COLO668 (cell line): Measurements from ENCODE around the gene MMP23B.

ENCODE experiments used
- DNase-seq: peaks from one replicate; lab custom pipeline; 2025; ENCODE audit not compliant: unreplicated experiment; lab: John Stamatoyannopoulos, UW

Gene MMP23B

DNA sequence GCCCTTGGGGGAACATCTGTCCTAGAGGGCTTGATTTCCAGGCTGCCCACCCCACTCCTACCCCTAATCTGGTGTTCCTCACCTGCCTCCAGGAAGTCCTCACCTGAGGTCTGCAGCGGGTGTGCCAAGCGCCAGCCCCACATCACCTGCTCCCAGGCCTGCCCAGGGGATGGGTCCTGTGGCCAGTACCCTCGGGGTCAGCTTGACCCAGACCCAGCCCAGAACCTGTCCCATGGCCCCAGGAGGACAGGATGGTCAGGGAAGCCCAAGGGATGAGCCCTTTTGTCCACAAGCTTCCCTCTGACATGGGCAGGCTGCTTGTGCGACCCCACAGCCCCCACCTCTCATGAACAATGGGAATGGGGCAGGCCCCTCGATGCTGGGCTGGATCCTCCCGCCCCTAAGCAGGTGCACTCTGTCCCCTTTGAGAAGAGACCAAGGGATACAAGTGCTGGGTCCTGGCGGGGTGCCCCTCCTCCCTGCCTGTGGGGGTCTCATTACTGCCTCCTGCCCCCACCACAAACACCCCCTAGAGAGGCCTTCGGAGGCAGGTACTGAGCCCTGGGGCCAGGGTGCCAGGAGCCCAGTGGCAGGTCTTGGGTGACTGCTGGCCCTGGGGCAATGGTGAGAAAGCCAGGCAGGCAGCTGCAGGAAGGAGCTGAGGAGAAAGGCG lies 13.4 kb upstream of the MMP23B start:
- DNase-seq = no peak

DNA sequence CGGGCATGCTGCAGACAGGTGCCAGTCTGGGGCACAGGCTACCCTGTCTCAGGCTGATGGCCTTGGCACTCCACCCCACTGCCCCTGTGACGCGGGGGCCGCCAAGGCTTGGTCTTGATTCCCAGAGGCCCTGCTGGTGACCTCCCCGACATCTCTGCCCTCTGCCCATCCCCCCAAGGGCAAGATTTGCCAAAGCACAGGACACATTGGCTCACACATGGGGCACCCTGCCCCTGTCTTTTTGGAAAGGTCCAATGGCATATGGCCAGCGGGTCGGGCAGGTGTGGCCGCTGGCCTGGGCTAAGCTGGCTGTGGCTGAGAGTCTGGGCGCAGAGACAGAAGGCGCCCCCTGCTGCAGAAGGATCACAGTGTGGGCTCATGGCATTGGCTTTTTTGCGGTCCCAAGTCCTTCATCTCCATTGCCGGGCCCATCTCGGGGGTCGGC lies 12.0 kb upstream of the MMP23B start:
- DNase-seq = no peak

GRCh38 chr1:1620433-1621139 lies 11.4 kb upstream of the MMP23B start:
- no peak for DNase-seq

- DNase-seq = no peak
Measured at GRCh38 chr1:1621173-1622009, 10.6 kb upstream of the MMP23B start.

DNA sequence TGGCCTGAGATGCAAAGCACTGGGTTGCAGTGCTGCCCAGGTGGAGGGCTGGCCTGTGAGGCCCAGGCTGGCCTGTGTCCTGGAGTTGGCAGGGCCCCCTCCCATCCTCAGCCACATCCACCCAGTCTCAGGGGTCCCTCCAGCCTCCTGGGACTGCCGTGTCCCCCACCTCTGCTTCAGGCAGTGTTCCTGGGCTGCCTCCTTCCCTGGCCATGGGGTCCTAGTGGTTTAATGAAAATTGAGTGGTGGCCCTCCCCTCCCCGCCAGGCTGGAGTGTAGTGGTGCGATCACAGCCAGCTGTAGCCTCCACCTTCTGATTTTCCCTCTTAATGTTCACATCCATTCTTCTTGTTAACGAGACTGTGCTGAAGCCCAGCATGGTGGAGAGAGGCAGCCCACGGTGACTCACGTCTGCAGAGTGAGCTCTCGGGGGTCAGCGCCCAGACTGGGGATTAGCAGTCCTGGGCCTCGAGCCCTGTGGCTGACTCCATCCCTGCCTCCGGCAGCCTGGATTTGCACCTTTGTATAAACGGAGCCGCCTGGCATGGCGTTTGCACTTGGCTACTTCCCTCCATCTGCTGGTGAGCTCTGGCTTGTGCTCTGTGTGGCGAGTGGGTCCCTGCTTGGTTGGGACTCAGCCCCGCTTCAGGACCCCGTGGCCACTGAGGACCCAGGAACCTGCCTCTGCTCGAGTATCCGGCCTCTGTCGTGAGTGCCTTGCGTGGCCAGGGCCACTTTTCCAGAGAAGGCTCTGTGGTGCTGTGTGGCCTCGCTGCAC lies 9.8 kb upstream of the MMP23B start:
- no peak for DNase-seq

DNA sequence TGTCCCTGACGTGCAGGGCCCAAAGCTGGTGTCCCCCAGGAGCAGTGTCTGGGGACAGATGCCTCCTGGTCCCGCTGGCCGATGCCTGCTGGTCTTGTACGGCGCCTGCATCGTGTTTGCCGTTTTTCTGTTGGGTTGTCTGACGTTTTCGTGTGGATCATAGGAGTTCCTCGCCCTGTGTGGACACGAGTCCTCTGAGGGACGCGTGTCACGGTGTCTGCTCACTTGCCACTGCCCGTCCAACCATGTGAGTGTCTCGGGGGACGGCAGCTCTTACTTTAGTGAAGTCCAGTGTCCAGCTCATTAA lies 9.2 kb upstream of the MMP23B start:
- DNase-seq = no peak

GRCh38 chr1:1623181-1623630 lies 8.8 kb upstream of the MMP23B start:
- no peak for DNase-seq

DNA sequence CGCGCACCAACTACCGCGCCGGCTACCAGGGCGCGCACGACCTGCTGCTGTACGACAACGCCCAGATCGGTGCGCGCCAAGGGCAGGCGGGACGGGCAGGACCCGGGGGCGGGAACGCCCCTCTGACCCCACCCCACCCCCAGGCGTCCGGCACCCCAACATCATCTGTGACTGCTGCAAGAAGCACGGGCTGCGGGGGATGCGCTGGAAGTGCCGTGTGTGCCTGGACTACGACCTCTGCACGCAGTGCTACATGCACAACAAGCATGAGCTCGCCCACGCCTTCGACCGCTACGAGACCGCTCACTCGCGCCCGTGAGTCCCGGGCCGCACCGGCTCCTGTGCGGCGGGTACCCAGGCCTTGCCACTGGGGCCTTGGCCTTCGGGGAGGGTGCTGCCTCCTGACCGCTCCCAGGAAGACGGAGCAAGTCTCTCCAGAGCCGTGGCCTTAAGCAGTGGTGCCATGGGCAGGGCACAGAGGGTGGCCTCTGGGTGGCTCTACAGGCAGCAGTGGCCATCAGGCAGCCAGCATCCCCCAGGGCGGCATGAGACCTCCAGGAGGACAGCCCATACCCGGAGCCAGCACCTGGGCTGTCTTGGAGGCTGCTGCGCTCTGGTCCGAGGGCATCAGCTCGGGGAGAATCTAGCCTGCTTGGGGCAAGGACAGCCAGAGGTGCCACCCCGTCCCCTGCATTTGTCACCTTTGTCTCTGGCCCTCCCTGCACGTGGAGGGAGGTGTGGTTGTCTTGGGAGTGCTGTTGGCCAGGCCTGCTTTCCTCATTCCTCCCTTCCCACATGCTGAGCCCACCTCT lies 8.1 kb upstream of the MMP23B start:
- no peak for DNase-seq

DNA sequence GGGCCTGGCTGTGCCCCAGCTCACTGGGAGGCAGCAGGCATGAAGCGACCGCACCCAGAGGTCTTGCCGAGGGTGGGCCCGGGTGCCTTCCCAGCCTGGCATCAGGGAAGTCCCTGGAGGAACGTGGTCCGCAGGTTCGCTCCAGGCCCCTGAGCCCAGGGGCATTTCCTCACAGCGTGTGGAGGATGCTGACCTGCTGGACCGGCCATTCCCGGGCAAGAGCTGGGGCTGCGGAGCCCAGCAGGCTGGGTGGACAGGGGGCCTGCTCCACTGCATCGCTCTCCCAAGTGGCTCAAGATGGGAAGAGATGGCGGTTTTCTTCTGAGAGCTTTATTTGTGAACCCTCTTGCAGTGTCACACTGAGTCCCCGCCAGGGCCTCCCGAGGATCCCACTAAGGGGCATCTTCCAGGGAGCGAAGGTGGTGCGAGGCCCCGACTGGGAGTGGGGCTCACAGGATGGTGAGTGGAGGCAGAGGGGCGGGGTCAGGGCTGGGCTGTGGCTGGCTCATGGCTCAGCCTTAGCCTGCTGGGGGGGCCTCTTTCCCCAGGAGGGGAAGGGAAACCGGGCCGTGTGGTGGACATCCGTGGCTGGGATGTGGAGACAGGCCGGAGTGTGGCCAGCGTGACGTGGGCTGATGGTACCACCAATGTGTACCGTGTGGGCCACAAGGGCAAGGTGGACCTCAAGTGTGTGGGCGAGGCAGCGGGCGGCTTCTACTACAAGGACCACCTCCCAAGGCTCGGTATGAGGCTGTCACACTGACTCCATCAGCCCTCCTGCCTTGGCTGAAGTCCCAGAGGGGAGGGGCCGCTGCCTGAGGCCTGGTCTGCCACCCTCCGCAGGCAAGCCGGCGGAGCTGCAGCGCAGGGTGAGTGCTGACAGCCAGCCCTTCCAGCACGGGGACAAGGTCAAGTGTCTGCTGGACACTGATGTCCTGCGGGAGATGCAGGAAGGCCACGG lies 7.2 kb upstream of the MMP23B start:
- DNase-seq = no peak

DNA sequence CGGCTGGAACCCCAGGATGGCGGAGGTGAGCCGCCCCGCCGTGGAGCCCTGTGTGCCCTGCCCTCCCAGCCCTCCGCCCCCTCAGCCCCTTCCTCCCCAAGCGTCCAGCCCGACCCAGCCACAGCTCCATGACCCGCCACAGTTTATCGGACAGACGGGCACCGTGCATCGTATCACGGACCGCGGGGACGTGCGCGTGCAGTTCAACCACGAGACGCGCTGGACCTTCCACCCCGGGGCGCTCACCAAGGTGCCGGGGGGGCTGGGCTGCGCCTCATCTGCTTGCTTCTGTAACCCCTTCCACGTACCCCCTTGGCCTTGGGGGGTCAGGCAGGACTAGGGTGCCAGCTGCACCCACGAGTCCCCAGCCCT lies 6.6 kb upstream of the MMP23B start:
- no peak for DNase-seq

- no peak for DNase-seq
Measured at GRCh38 chr1:1625824-1626206, 6.2 kb upstream of the MMP23B start.

DNA sequence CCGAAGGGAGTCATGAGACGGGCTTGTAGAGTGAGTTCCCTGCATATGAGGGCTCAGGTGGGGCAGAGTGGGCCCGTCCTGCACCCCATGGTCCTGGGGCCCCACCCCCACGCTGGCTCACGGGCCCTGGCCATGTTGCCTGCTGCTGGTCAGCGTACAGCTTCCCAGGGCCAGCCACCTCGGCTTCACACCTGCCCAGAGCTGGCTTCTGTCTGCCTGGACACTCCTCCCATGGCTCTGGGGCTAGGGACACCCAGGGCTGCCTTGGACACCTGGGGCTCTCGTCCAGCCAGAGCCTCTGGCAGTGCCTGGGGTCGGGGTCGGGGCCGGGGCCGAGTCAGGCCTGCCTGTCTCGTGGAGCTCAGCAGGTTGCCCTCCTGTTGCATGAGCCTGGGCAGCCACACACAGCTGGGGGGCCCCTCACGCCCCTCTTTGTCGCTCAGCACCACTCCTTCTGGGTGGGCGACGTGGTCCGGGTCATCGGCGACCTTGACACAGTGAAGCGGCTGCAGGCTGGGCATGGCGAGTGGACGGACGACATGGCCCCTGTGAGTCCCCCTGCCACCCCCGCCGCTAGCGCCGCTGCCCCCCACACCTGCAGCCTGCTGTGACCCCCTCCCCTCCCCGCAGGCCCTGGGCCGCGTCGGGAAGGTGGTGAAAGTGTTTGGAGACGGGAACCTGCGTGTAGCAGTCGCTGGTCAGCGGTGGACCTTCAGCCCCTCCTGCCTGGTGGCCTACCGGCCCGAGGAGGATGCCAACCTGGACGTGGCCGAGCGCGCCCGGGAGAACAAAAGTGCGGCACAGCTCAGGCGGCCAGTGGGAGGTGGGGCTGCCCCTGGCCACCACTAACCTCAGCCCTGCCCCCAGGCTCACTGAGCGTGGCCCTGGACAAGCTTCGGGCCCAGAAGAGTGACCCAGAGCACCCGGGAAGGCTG lies 5.5 kb upstream of the MMP23B start:
- no peak for DNase-seq

- no peak for DNase-seq
Measured at GRCh38 chr1:1627261-1627828, 4.6 kb upstream of the MMP23B start.

GRCh38 chr1:1627829-1628753 lies 3.9 kb upstream of the MMP23B start:
- no peak for DNase-seq

- DNase-seq = no peak
Measured at GRCh38 chr1:1628754-1629429, 3.1 kb upstream of the MMP23B start.

- DNase-seq = no peak
Measured at GRCh38 chr1:1629430-1630190, 2.4 kb upstream of the MMP23B start.
